ENCODE results near the gene PHTF1.

The PHTF1 gene

DNA sequence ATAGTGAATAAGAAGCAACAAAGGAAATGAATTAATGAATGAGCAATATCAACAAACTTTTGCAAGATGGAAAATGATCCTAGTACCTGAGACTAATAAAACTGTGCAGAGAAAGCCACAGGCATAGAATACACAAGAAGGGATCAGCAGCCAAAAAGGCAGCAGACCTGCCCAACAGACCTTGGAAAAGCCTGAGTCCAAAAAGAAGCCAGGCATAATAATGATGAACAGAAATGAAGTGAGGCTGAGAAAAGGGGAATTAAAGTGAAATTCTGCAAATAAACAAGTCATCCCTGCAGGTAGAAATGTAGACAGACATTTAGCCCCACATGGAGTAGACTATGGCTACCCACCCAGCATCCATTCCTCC lies 10.3 kb upstream of the PHTF1 start:
- no peaks in the 10 kb centered on the region for H3K9me3 ChIP-seq (ENCODE audit: control insufficient read depth, low read length)
- no peak overlapping the region for H3K9ac ChIP-seq
- no peaks in the 10 kb centered on the region for H3K36me3 ChIP-seq (ENCODE audit: control insufficient read depth, insufficient read depth, low read length)
- no peak overlapping the region for H3K4me2 ChIP-seq (ENCODE audit: low read length)
- H3K79me2 ChIP-seq, result no peaks in the 10 kb centered on the region
- no peak overlapping the region for H2AFZ ChIP-seq
- no peaks in the 10 kb centered on the region for H3K27me3 ChIP-seq (ENCODE audit: control insufficient read depth, insufficient read depth, low read length)
- H3K27ac ChIP-seq, result no peak overlapping the region
- H3K4me1 ChIP-seq, result peaks cover 5% of the 10 kb centered on the region
- TF ChIP-seq, protein P1, sequence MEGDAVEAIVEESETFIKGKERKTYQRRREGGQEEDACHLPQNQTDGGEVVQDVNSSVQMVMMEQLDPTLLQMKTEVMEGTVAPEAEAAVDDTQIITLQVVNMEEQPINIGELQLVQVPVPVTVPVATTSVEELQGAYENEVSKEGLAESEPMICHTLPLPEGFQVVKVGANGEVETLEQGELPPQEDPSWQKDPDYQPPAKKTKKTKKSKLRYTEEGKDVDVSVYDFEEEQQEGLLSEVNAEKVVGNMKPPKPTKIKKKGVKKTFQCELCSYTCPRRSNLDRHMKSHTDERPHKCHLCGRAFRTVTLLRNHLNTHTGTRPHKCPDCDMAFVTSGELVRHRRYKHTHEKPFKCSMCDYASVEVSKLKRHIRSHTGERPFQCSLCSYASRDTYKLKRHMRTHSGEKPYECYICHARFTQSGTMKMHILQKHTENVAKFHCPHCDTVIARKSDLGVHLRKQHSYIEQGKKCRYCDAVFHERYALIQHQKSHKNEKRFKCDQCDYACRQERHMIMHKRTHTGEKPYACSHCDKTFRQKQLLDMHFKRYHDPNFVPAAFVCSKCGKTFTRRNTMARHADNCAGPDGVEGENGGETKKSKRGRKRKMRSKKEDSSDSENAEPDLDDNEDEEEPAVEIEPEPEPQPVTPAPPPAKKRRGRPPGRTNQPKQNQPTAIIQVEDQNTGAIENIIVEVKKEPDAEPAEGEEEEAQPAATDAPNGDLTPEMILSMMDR (IDR thresholded peaks at IDR 0.05), result no peak
- H3K4me3 ChIP-seq (ENCODE audit: low read depth, low read length), result no peak overlapping the region

GRCh38 chr1:113768916-113769600 lies 9.8 kb upstream of the PHTF1 start:
- TF ChIP-seq, protein P1 (IDR thresholded peaks at IDR 0.05), result no peak
- H3K36me3 ChIP-seq (ENCODE audit: control insufficient read depth, insufficient read depth, low read length), result no peaks in the 10 kb centered on the region
- no peak overlapping the region for H3K4me2 ChIP-seq (ENCODE audit: low read length)
- H3K4me3 ChIP-seq (ENCODE audit: low read depth, low read length), result no peak overlapping the region
- no peaks in the 10 kb centered on the region for H3K79me2 ChIP-seq
- peaks cover 5% of the 10 kb centered on the region for H3K4me1 ChIP-seq
- H3K27me3 ChIP-seq (ENCODE audit: control insufficient read depth, insufficient read depth, low read length), result no peaks in the 10 kb centered on the region
- H3K9ac ChIP-seq, result no peak overlapping the region
- no peaks in the 10 kb centered on the region for H3K9me3 ChIP-seq (ENCODE audit: control insufficient read depth, low read length)
- H2AFZ ChIP-seq, result no peak overlapping the region
- no peak overlapping the region for H3K27ac ChIP-seq

- Histone ChIP-seq H3K4me2 (ENCODE audit: low read length) (peak overlapping the region; percentile 28), H2AFZ (no peak overlapping the region), H3K9me3 (ENCODE audit: control insufficient read depth, low read length) (no peaks in the 10 kb centered on the region), H3K36me3 (ENCODE audit: control insufficient read depth, insufficient read depth, low read length) (no peaks in the 10 kb centered on the region), H3K79me2 (no peaks in the 10 kb centered on the region), H3K9ac (no peak overlapping the region), H3K4me1 (peaks cover 5% of the 10 kb centered on the region), H3K27me3 (ENCODE audit: control insufficient read depth, insufficient read depth, low read length) (no peaks in the 10 kb centered on the region), H3K27ac (peak overlapping the region; percentile 9), H3K4me3 (ENCODE audit: low read depth, low read length) (no peak overlapping the region)
- TF ChIP-seq, protein P1 (IDR thresholded peaks at IDR 0.05), result no peak
These were observed 6.3 kb upstream of the PHTF1 start for GRCh38 chr1:113765306-113766230.

DNA sequence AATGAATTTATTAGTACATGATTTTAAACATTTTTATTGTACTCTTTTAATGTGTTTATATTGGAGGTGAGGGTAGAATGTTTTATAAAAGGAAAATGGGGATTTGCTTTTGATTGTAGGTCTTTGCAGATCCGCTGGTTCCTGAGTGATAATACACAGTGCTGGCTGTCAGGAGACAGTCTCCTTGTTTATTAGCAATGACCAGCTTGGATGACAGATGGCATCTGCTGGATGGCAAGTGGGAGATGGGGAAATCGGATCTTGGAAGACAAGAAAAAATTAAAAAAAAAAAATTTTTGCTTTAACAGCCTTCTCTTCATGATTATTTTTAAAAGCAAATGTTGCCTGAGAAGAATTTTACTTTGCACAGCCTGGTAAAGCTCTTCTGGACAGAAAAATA lies 4.4 kb upstream of the PHTF1 start:
- Histone ChIP-seq H3K9me3 (ENCODE audit: control insufficient read depth, low read length) (no peaks in the 10 kb centered on the region), H3K9ac (no peak overlapping the region), H3K4me2 (ENCODE audit: low read length) (no peak overlapping the region), H3K4me1 (peaks cover 5% of the 10 kb centered on the region), H3K27ac (no peak overlapping the region), H3K36me3 (ENCODE audit: control insufficient read depth, insufficient read depth, low read length) (no peaks in the 10 kb centered on the region), H3K79me2 (no peaks in the 10 kb centered on the region), H2AFZ (no peak overlapping the region), H3K27me3 (ENCODE audit: control insufficient read depth, insufficient read depth, low read length) (no peaks in the 10 kb centered on the region), H3K4me3 (ENCODE audit: low read depth, low read length) (no peak overlapping the region)
- TF ChIP-seq, protein P1 (IDR thresholded peaks at IDR 0.05), result no peak
